Upper lobe of right lung (tissue), 1 donor: ENCODE data around the gene GNG14. TPM values are rescaled to one million over a fixed set of nuclear protein-coding genes. Genes with fewer than 3 reads are reported as not detected.

ENCODE experiments used
- ATAC-seq: fragments of 200-7000 bp; cut with Tn5 transposase; one replicate; pipeline ENCODE4 v1.9.1; 2020; ENCODE audit warnings: mild to moderate bottlenecking, moderate library complexity
- DNase-seq: peaks from one replicate; pipeline ENCODE4 v3.0.0-alpha.2; 2020
- H3K27ac ChIP-seq: fragments of 200-600 bp; one replicate; pipeline ENCODE4 v1.8.0; 2022
- H3K27me3 ChIP-seq: fragments of 200-600 bp; one replicate; pipeline ENCODE4 v1.8.0; 2022; ENCODE audit warnings: mild to moderate bottlenecking
- H3K36me3 ChIP-seq: fragments of 200-600 bp; one replicate; pipeline ENCODE4 v1.8.0; 2022
- H3K4me1 ChIP-seq: fragments of 200-600 bp; one replicate; pipeline ENCODE4 v1.8.0; 2022
- H3K4me3 ChIP-seq: fragments of 200-600 bp; one replicate; pipeline ENCODE4 v1.8.0; 2022; ENCODE audit warnings: mild to moderate bottlenecking
- H3K9me3 ChIP-seq: fragments of 200-600 bp; one replicate; pipeline ENCODE4 v1.8.0; 2022
- CTCF ChIP-seq: fragments of 200-600 bp; IDR thresholded peaks from one replicate; pipeline ENCODE4 v1.8.0; 2022; ENCODE audit warnings: antibody characterized with exemption
- intact Hi-C: fragments of 100-400 bp; cut with DNase I; formaldehyde crosslinking; loops from one replicate; pipeline ENCODE4 v1.11.0; 2022
- total RNA-seq: library from RNA; stranded (reverse); fragmentation: NEBNext Ultra II Directional; extraction: Animal tissue kit (Norgen Biotek cat#: 25700); gene quantifications from one replicate; pipeline ENCODE4 v1.2.1, GENCODE V29; 2021
- donor health status: DM: no; HTN: yes; CAD: no; lungs with severe emphysema.

GNG14 gene
- total RNA-seq, 1 donor from 2014 or later, result not detected

GRCh38 chr19:12726988-12727316 lies 39.2 kb downstream of the GNG14 start:
- no peaks in the 10 kb centered on the region for H3K9me3 ChIP-seq
- H3K27me3 ChIP-seq, result no peaks in the 10 kb centered on the region
- H3K36me3 ChIP-seq, result peaks cover 35% of the 10 kb centered on the region
- intact Hi-C loops, result no loop called here
- DNase-seq (no peak), ATAC-seq (no peak)
- TF ChIP-seq CTCF, result no peak
- H3K4me1 ChIP-seq, result peaks cover 17% of the 10 kb centered on the region
- no peak overlapping the region for H3K4me3 ChIP-seq
- H3K27ac ChIP-seq, result no peak overlapping the region

- no peak overlapping the region for H3K27ac ChIP-seq
- intact Hi-C loops, result no loop called here
- DNase-seq (no peak), ATAC-seq (no peak)
- H3K4me3 ChIP-seq, result no peak overlapping the region
- no peaks in the 10 kb centered on the region for H3K9me3 ChIP-seq
- no peaks in the 10 kb centered on the region for H3K27me3 ChIP-seq
- peaks cover 23% of the 10 kb centered on the region for H3K4me1 ChIP-seq
- no peak for TF ChIP-seq CTCF
- peaks cover 40% of the 10 kb centered on the region for H3K36me3 ChIP-seq
These were observed 40.1 kb downstream of the GNG14 start for GRCh38 chr19:12727745-12728433.

DNA sequence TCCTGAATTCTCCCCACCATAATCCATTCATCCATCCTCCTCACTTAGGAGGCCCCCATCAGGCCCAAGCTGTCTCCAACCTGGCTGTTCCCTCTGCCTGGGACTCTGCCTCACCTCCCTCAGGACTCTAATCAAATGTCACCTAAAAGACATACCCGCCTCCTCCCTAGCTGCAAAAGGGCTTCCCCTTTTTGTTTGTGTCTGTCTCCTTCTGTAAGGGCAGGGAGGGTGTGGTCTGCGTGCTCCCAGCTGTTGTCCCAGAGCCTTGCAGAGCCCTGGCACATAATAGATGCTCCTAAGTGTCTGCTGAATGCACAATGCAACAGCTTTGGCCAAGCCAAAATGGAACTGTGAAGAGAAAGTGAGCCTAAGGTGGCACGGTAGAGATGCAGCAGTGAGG lies 42.3 kb downstream of the GNG14 start:
- H3K36me3 ChIP-seq, result peaks cover 40% of the 10 kb centered on the region
- TF ChIP-seq CTCF, result no peak
- intact Hi-C loops, result no loop called here
- H3K27ac ChIP-seq, result no peak overlapping the region
- no peak for ATAC-seq
- no peaks in the 10 kb centered on the region for H3K27me3 ChIP-seq
- H3K9me3 ChIP-seq, result no peaks in the 10 kb centered on the region
- peaks cover 16% of the 10 kb centered on the region for H3K4me1 ChIP-seq
- no peak for DNase-seq
- no peak overlapping the region for H3K4me3 ChIP-seq

DNA sequence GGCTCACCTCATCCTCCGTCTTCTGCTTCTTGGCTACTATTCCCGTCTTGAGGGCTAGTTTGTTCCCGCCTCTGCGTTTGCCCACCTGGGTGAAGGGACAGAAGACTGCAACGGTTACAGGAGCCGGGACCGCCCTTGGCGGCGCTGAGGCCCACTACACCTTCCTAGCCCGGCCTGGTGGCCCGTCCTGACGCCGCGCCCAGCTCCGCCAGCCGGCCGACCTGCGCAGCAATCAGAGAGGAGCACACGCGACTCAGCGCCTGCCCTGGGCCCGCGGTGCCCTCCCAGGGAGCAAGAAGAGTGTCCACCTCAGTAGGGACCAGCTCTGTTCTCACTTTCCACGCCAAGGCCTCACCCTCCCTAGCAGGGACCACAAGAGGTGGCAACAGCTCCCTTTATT lies 43.5 kb downstream of the GNG14 start:
- peaks cover 21% of the 10 kb centered on the region for H3K4me1 ChIP-seq
- H3K27ac ChIP-seq, result no peak overlapping the region
- no peaks in the 10 kb centered on the region for H3K27me3 ChIP-seq
- H3K9me3 ChIP-seq, result no peaks in the 10 kb centered on the region
- no peak for TF ChIP-seq CTCF
- no peak for DNase-seq
- H3K4me3 ChIP-seq, result no peak overlapping the region
- ATAC-seq, result no peak
- peaks cover 40% of the 10 kb centered on the region for H3K36me3 ChIP-seq
- intact Hi-C loops, result no loop called here

- intact Hi-C loops, result no loop called here
- Histone ChIP-seq H3K36me3 (peaks cover 37% of the 10 kb centered on the region), H3K27ac (peak overlapping the region; percentile 96), H3K27me3 (no peaks in the 10 kb centered on the region), H3K4me1 (peaks cover 35% of the 10 kb centered on the region), H3K9me3 (no peaks in the 10 kb centered on the region), H3K4me3 (peak overlapping the region; percentile 92)
- ATAC-seq (no peak), DNase-seq (no peak)
- peak; percentile 19 for TF ChIP-seq CTCF
These were observed 45.8 kb downstream of the GNG14 start for GRCh38 chr19:12733369-12734214.
